Choroid plexus epithelial cell (primary cell): ENCODE results near the gene TSHR.

Source experiments
- DNase-seq: peaks from one replicate; pipeline ENCODE4 v3.0.0-alpha.2; 2010; ENCODE audit warnings: low read depth
- H3K4me3 ChIP-seq: 2 replicates; pipeline ENCODE4 v1.5.1; 2011; ENCODE audit warnings: low read depth, mild to moderate bottlenecking, control low read depth, low read length, moderate library complexity
- CTCF ChIP-seq: conservative IDR thresholded peaks from 2 replicates; pipeline ENCODE4 v1.5.1; 2011; ENCODE audit warnings: low read depth, mild to moderate bottlenecking, control low read depth, inconsistent platforms, low read length, moderate library complexity

TSHR gene

DNA sequence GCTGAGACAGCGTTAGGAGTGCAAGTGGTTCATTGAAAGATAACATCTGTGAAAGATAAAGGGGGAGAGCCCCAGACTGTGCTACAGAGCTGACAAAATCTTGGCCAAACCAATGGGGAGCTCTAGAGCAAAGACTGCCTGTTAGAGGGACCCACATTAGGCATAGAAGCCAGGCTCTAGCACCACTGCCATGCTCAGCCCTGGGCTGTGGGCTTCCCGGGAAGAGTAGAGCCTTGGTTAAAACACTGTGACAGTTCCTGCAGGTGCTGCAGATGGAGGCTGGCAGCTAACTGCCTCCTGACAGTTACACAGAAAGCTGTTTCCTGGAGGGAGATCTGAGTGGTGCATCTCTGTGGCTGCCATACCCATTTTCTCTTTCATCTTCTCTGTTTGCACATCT, 23.0 kb downstream of the TSHR start:
- TF ChIP-seq CTCF, result no peak
- no peak for DNase-seq

GRCh38 chr14:80979951-80980350, 24.5 kb downstream of the TSHR start:
- no peak for TF ChIP-seq CTCF
- no peak for DNase-seq
- no peak overlapping the region for H3K4me3 ChIP-seq

More for the DNA sequence above, 23.0 kb downstream of the TSHR start:
- no peak overlapping the region for H3K4me3 ChIP-seq

DNA sequence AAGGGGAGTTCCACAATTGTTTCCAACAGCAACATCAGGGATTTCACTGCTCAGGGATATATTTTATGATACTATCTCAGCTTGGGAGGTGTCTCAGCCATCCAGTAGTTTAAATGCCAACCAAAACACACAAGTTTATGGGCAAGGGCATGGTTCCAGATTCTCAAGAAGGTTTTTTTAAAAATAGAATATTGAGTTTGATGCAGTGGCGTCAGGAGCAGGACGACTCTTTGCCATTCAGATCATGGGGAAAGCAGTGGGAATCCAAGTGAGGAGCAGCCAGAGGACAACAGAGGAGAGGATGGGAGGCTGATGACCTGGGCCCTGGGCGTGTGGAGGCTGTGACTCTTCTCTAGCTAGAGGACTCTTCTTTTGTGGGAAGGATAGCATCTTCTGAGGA, 25.7 kb downstream of the TSHR start:
- TF ChIP-seq CTCF, result no peak
- DNase-seq, result no peak
- no peak overlapping the region for H3K4me3 ChIP-seq

- no peak for TF ChIP-seq CTCF
- DNase-seq, result no peak
- H3K4me3 ChIP-seq, result no peak overlapping the region
Measured at GRCh38 chr14:80981673-80982072, 26.3 kb downstream of the TSHR start.

DNA sequence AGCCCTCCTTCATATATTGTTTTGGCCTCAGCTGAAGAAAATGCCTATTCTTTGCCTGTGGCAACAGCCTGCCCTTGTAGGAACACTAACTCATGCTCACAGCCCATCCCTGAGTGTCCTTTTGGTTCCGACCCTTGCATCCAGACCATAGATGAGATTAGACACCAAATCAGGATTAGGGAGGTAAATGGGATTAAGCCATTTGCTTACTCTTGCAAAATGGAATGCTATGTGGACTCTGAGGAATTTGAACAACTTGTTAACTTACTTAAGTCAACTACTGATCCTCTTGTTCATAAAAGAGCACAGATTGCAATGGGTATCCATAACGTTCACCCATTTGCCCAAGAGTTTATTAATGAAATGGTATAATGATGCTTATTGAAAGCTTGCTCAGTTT, 27.3 kb downstream of the TSHR start:
- no peak overlapping the region for H3K4me3 ChIP-seq
- DNase-seq, result peak; percentile 4
- no peak for TF ChIP-seq CTCF

DNA sequence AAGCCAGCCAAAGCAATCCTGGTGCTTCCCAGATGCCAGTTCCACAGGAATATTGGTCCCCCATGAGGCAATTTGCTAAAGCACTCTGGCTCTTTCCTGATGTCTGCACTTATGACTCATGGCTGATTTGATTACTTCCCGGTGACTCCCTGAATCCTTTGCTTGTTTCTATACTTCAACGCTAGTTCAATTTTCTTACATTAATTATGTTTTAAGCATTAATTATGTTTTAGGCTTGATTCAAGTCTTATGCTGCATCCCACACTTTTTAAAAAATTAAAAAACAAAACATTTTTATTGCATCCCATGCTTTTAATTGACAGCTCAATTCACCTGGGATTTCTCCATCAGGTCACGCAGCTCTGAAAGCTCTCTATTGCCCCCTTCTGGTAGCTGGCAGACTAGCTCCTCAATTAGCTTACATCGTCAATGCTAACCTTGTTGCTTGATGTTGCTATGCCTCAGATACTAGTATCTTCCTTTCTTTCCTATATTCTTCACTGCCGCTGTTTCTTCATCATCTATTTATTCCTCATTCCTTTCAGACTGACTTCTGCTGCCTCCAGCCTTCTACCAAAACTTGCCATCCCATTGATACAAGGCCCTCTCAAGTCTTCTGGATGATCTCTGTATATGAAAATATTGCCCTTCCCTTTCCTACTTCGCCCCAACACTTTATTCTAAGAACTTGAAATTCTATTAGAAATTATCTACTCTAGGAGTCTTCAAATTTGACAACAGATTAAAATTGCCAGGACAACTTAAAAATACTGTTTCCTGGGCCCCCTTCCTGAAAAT, 32.0 kb downstream of the TSHR start:
- TF ChIP-seq CTCF, result peak; percentile 99
- peak; percentile 81 for DNase-seq
- no peak overlapping the region for H3K4me3 ChIP-seq

DNA sequence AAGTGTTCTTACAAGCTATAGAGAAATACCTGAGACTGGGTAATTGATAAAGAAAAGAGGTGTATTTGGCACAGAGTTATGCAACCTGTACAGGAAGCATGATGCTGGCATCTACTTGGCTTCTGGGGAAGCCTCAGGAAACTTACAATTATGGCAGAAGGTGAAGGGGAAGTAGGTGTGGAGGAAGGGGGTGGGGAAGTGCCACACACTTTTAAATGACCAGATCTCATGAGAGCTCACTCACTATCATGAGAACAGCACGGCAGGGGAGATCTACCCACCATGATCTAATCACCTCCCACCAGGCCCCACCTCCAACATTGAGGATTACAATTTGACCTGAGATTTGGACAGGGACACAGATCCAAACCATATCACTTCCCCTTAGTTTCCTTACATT, 32.8 kb downstream of the TSHR start:
- no peak for DNase-seq
- no peak overlapping the region for H3K4me3 ChIP-seq
- TF ChIP-seq CTCF, result no peak
